ENCODE data around the gene EIF4G1. TPM values are rescaled to one million over a fixed set of nuclear protein-coding genes. Genes with fewer than 3 reads are reported as not detected.
A peak's percentile ranks its signal among the peaks of the same experiment; 100 is the strongest.

EIF4G1 gene
- total RNA-seq, 2 donors from 2014 or later = 146 to 213 TPM

DNA sequence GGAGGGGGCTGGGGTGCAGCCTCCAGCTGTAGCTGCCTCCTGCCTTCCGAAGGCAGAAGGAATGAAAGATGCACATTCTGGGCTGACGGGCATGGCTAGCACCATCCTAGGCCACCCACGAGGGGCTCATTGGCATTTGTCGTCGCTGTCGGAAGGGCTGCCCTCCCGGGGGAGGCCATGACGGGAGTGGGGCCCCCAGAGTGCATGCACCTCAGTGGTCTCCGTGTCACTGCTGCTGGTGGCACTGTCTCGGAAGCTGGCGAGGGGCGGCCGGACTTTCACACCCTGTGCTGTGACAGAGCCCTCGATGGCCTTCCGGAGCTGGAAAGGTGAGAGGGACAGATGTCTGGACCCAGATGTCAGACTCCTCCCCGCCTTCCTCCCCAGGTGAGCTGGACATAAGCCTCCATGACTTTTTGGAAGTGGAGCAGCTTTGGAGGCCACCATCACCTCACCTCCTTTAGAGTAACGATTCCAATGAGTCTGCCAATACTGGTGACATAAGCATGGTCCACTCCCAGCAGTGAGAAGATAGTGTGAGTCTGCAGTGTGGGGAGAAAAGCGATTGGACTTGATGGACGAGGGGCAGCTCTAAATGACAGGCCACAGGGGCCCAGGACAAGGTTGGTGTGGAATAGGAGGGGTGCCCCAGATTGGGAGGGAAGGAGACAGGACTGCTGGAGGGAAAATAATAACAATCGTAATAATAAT is 32.2 kb downstream of the EIF4G1 start:
- Histone ChIP-seq H3K36me3 (replicated peaks in 1 of 2; ENCODE audit: insufficient read depth in 1 of 2, low read depth in 2 of 2) (no peaks in the 10 kb centered on the region), H3K27me3 (no peaks in the 10 kb centered on the region), H3K27ac (peak overlapping the region in 1 of 4 donors; percentile 57), H3K9me3 (no peaks in the 10 kb centered on the region), H3K4me3 (no peak overlapping the region), H3K4me1 (peaks cover 30% of the 10 kb centered on the region)
- ATAC-seq (no peak), DNase-seq (no peak)
- 88 to 91% methylated on average over 13 to 17 of the region's 20 CpGs for WGBS, 2 donors
- TF ChIP-seq, protein P1, sequence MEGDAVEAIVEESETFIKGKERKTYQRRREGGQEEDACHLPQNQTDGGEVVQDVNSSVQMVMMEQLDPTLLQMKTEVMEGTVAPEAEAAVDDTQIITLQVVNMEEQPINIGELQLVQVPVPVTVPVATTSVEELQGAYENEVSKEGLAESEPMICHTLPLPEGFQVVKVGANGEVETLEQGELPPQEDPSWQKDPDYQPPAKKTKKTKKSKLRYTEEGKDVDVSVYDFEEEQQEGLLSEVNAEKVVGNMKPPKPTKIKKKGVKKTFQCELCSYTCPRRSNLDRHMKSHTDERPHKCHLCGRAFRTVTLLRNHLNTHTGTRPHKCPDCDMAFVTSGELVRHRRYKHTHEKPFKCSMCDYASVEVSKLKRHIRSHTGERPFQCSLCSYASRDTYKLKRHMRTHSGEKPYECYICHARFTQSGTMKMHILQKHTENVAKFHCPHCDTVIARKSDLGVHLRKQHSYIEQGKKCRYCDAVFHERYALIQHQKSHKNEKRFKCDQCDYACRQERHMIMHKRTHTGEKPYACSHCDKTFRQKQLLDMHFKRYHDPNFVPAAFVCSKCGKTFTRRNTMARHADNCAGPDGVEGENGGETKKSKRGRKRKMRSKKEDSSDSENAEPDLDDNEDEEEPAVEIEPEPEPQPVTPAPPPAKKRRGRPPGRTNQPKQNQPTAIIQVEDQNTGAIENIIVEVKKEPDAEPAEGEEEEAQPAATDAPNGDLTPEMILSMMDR (IDR thresholded peaks at IDR 0.05) = no peak
- TF ChIP-seq POLR2A (IDR thresholded peaks at IDR 0.05) = no peak
- intact Hi-C loops (cut with DNase I) = no loop called here

DNA sequence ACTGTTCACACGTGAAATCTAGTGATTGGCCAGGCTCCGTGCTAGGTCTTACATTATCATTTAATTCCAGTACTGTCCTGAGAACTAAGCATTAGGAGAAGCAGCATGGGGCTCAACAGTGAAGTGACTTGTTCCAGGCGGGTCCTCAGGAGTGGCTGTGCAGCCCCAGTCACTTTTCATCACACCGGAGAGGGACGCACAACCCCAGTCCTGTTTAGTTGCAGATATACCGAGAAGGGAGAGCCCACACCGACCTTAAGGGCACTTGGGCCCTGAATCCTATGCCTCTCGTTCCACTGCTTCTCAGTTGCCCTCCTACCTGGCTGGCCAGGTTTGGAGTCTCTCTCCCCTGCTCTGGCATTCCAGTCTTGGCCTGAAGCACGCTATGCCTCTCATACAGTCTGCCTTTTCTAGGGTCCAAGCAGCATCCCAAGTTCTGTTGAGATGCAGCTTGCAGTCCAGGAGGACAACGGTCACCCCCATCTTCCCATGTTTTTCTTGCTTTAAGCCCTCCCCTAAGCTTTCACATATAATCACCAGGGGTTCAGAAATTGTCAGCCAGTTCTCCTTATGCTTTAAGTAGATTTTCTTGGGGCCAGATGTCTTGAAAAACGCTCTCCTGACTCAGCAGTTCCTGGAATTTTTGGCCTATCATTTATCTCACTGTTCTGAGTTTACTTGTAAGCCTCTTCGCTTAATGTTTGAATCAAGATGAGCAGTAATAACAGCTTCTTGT is 33.1 kb downstream of the EIF4G1 start:
- intact Hi-C loops (cut with DNase I) = no loop called here
- Histone ChIP-seq H3K4me3 (no peak overlapping the region), H3K4me1 (peaks cover 33% of the 10 kb centered on the region), H3K36me3 (replicated peaks in 1 of 2; ENCODE audit: insufficient read depth in 1 of 2, low read depth in 2 of 2) (no peaks in the 10 kb centered on the region), H3K27ac (no peak overlapping the region), H3K27me3 (no peaks in the 10 kb centered on the region), H3K9me3 (no peaks in the 10 kb centered on the region)
- DNase-seq (no peak), ATAC-seq (no peak)
- 69% methylated on average over 10 to 12 of the region's 12 CpGs for WGBS, 2 donors
- TF ChIP-seq, protein P1 (IDR thresholded peaks at IDR 0.05) = no peak
- no peak for TF ChIP-seq POLR2A (IDR thresholded peaks at IDR 0.05)

DNA sequence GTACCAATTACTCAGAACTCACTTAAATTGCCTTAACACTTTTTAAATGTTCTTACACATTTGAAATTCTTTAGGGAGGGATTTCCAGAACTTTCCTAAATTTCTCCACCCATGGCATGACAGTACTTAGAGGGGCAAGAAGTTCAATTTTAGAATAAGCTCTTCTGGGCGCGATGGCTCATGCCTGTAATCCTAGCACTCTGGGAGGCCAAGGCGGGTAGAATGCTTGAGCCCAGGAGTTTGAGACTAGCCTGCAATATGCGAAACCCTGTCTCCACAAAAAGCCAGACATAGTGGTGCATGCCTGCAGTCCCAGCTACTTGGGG is 33.6 kb downstream of the EIF4G1 start:
- WGBS, 2 donors = 85 to 93% methylated on average over 4 of the region's 4 CpGs
- TF ChIP-seq, protein P1 (IDR thresholded peaks at IDR 0.05) = no peak
- no peak for DNase-seq
- no peaks in the 10 kb centered on the region for H3K27me3 ChIP-seq
- H3K27ac ChIP-seq = no peak overlapping the region
- H3K4me1 ChIP-seq = peaks cover 38% of the 10 kb centered on the region
- H3K36me3 ChIP-seq (replicated peaks in 1 of 2; ENCODE audit: insufficient read depth in 1 of 2, low read depth in 2 of 2) = no peaks in the 10 kb centered on the region
- intact Hi-C loops (cut with DNase I) = no loop called here
- H3K4me3 ChIP-seq = no peak overlapping the region
- ATAC-seq = no peak
- no peaks in the 10 kb centered on the region for H3K9me3 ChIP-seq

DNA sequence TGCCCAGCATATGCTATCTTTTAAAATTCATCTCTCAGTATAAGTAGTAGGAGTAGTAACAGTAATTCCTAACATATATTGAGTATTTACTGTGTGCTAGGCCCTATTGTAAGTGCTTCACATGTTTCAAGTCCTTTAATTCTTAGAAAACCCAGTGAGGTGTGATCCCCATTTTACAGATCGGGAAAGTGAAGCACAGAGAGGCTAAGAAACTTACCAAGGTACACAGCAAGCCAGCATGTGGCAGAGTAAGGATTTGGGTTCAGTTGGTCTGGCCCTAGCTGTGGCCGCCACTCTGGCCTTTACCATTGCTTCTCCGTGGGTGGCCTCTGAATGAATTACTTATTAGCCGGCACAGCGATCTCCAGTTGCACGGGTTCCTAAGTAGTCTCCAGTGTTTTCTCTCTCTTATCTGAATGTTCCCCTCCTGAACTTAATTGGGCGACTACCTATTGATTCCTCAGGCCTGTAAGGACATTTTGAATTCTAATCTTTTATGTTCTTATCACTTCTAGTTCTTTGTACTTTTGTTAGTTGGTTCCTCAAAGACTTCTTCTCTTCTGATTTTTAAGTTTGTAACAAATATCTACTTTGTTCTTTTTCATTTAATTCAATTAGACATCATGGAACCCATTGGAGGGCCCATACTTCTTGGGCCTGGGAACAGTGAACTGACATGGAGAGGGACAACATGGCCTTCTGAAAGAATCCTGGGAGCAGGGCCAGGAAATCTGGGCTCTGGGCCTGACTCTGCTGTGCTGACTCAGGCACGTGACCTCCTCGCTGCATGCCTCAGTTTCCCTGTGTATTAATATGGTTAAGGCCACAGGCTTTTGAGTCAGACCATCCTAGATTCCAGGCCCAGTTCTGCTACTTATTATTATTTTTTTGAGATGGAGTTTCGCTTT is 35.4 kb downstream of the EIF4G1 start:
- no peaks in the 10 kb centered on the region for H3K27me3 ChIP-seq
- DNase-seq (peak in 1 of 4 donors; percentile 41), ATAC-seq (peak; percentile 28)
- H3K4me1 ChIP-seq = peaks cover 47% of the 10 kb centered on the region
- TF ChIP-seq, protein P1 (IDR thresholded peaks at IDR 0.05) = no peak
- no peak for TF ChIP-seq POLR2A (IDR thresholded peaks at IDR 0.05)
- H3K27ac ChIP-seq = peak overlapping the region in 3 of 4 donors; percentile 37 to 60 (median 45)
- intact Hi-C loops (cut with DNase I) = no loop called here
- no peaks in the 10 kb centered on the region for H3K9me3 ChIP-seq
- 59 to 63% methylated on average over 10 of the region's 10 CpGs for WGBS, 2 donors
- H3K4me3 ChIP-seq = no peak overlapping the region
- no peaks in the 10 kb centered on the region for H3K36me3 ChIP-seq (replicated peaks in 1 of 2; ENCODE audit: insufficient read depth in 1 of 2, low read depth in 2 of 2)
